Measurements from ENCODE around the gene ITPR2.
A peak's percentile ranks its signal among the peaks of the same experiment; 100 is the strongest.

ITPR2 gene

DNA sequence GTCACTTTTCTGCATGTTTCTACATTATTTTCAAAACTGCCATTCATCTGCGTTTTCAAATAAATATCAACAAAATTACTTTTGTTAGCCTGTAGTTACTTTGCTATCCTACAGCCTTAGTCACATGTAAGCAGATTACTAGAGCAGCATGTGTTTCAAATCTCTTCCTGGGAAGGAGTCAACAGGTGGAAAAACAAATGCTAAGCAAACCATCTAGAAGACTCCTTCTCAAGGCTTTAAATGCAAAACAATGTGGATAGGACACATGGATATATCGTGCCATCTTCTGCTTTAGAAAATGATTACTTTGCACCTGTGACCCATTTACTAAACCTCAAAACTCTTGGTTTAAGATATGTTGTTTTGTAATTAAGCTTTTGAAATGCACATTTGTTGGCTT, 528.7 kb downstream of the ITPR2 start:
- no peak for TF ChIP-seq CTCF (conservative IDR thresholded peaks at IDR 0.05; ENCODE audit: low read depth)
- DNase-seq (ENCODE audit: low spot score), result no peak
- no peak overlapping the region for H3K27ac ChIP-seq
- CTCF ChIA-PET, result interaction anchor here (1.2 kb wide), 1 partner anchor 186 kb away, joined by 3 read pairs; no protein-coding TSS in a partner anchor
- POLR2A ChIA-PET (ENCODE audit: low non-redundant PET), result no interaction called here

- ChIA-PET POLR2A (ENCODE audit: low non-redundant PET) (no interaction called here), CTCF (interaction anchor here (1.2 kb wide), 1 partner anchor 185 kb away, joined by 3 read pairs; no protein-coding TSS in a partner anchor)
- no peak overlapping the region for H3K27ac ChIP-seq
- no peak for TF ChIP-seq CTCF (conservative IDR thresholded peaks at IDR 0.05; ENCODE audit: low read depth)
- DNase-seq (ENCODE audit: low spot score), result no peak
These were observed 529.6 kb downstream of the ITPR2 start for GRCh38 chr12:26303418-26303817.

DNA sequence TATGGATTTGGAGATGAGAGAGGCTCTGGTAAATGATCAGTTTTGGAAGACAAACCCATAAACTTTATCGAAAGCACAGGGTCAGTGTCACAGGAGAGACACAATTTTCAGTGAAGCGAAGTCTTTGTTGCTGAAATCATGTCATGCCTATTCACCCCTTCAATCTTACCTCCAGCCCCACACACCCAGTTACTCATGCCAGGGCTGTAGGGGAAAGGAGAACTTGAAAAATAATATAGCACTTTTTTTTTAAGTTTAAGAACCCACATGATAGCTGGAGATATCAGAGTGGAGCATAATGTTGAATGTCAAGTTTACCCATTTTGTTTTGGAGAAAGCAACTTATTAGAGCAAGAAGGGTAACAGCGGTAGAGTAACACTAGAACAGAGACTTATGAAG, 530.2 kb downstream of the ITPR2 start:
- H3K27ac ChIP-seq, result no peak overlapping the region
- ChIA-PET POLR2A (ENCODE audit: low non-redundant PET) (no interaction called here), CTCF (interaction anchor here (0.5 kb wide), 1 partner anchor 21 kb away, joined by 3 read pairs; no protein-coding TSS in a partner anchor)
- DNase-seq (ENCODE audit: low spot score), result no peak
- no peak for TF ChIP-seq CTCF (conservative IDR thresholded peaks at IDR 0.05; ENCODE audit: low read depth)

- POLR2A ChIA-PET (ENCODE audit: low non-redundant PET), result no interaction called here
- no peak for TF ChIP-seq CTCF (conservative IDR thresholded peaks at IDR 0.05; ENCODE audit: low read depth)
- no peak overlapping the region for H3K27ac ChIP-seq
- DNase-seq (ENCODE audit: low spot score), result no peak
- CTCF ChIA-PET, result no interaction called here
These were observed 533.2 kb downstream of the ITPR2 start for GRCh38 chr12:26299751-26300150.

GRCh38 chr12:26298785-26299621, 534.0 kb downstream of the ITPR2 start:
- POLR2A ChIA-PET (ENCODE audit: low non-redundant PET), result no interaction called here
- no peak overlapping the region for H3K27ac ChIP-seq
- CTCF ChIA-PET, result interaction anchor here (0.7 kb wide), 1 partner anchor 68 kb away, joined by 3 read pairs; no protein-coding TSS in a partner anchor
- TF ChIP-seq CTCF (conservative IDR thresholded peaks at IDR 0.05; ENCODE audit: low read depth), result no peak
- peak; percentile 88 for DNase-seq (ENCODE audit: low spot score)

DNA sequence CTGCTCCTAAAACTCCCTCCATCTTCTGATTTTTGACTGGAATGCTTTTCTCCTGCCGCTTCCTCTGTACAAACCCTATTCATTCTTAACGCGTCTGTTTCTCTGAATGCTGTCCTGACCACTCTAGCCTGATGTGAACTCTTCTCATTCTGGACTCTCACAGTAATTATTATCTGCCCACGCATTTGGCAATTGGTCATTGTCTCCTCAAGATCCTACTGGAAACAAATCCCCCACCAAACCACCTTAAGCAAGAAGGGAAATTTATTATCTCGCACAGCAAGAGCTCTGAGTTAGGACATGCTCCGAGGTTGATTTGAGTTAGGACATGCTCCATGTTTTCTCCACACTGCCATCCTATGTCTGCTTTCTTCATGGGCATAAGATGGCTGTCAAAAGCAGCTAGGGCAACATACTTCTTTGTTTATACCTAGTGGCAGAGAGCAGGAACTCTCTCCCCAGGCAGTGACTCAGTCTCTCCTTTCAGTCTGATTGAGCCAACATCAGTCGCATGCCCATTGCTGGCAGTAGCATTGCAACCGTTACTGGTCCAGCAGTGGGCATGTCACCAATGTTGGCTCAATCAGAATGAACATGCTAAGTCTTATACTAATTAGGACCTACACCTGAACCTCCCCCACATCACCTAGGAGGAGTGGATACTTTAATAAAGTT, 535.5 kb downstream of the ITPR2 start:
- TF ChIP-seq CTCF (conservative IDR thresholded peaks at IDR 0.05; ENCODE audit: low read depth), result no peak
- no peak overlapping the region for H3K27ac ChIP-seq
- ChIA-PET POLR2A (ENCODE audit: low non-redundant PET) (no interaction called here), CTCF (no interaction called here)
- no peak for DNase-seq (ENCODE audit: low spot score)

Measured in RWPE1 (cell line).